Chondrocyte (in vitro differentiated cells): ENCODE results near the gene C14orf180. TPM values are rescaled to one million over a fixed set of nuclear protein-coding genes. Genes with fewer than 3 reads are reported as not detected.

ENCODE experiments used
- DNase-seq: peaks from one replicate; pipeline ENCODE4 v3.0.0; 2021; ENCODE audit warnings: mixed read lengths, low spot score
- H3K27ac Mint-ChIP-seq: one replicate; pipeline ENCODE4 v1.8.0; 2021; ENCODE audit warnings: mild to moderate bottlenecking, moderate library complexity, mixed read lengths; ENCODE audit not compliant: unreplicated experiment
- H3K27me3 Mint-ChIP-seq: 2 replicates; pipeline ENCODE4 v1.8.0; 2021; ENCODE audit warnings: low read depth, mixed read lengths
- H3K36me3 Mint-ChIP-seq: 2 replicates; pipeline ENCODE4 v1.8.0; 2021; ENCODE audit warnings: low read depth, mixed read lengths
- H3K4me1 Mint-ChIP-seq: 2 replicates; pipeline ENCODE4 v1.8.0; 2021; ENCODE audit warnings: low read depth, mild to moderate bottlenecking, mixed read lengths
- H3K4me3 Mint-ChIP-seq: one replicate; pipeline ENCODE4 v1.8.0; 2021; ENCODE audit warnings: mild to moderate bottlenecking, moderate library complexity, mixed read lengths; ENCODE audit not compliant: unreplicated experiment
- H3K9me3 Mint-ChIP-seq: 2 replicates; pipeline ENCODE4 v1.8.0; 2021; ENCODE audit warnings: low read depth, mixed read lengths
- total RNA-seq: library from RNA; stranded (reverse); gene quantifications from 3 replicates; pipeline ENCODE4 v1.2.1, GENCODE V29; 2021
- TF ChIP-seq, protein P1 (sequence below): fragments of 200-600 bp; sonication (generic); IDR thresholded peaks from 2 replicates; pipeline ENCODE4 v1.5.0; 2021; ENCODE audit warnings: antibody characterized with exemption, mild to moderate bottlenecking, moderate library complexity

Gene C14orf180
- total RNA-seq, 1 donor from 2014 or later, result not detected

DNA sequence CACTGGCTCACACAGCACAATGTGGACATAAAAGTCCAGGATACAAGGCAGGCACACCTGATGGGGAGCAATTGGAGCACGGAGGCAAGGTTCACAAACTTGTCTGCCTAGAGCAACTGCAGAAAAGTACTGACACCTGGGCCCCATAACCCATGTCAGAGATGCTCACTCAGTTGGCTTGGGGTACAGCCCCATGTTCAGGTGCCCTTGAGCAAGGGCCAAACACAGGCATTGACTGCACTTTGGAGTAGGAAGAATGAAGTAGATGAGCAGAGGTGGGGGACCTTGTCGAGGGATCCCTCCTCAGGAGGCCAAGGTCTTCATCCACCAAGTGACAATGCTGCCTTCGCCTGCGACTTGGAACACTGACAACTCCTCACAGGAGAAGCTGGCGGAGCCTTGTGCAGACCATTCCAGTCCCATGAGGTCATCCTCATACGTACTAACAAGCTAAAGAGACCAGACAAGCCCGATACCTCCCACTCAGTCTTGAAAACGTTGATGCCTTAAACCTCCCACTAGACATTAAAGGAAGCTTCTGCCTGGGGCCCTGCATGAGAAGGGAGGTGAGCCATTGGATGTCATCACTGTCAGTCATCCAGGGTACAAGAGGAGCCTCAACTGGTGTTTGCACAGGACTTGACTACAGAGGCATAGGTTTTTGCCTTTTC is 42.5 kb upstream of the C14orf180 start:
- no peak overlapping the region for H3K4me3 Mint-ChIP-seq
- peaks cover 18% of the 10 kb centered on the region for H3K27me3 Mint-ChIP-seq
- H3K27ac Mint-ChIP-seq, result no peak overlapping the region
- TF ChIP-seq, protein P1, sequence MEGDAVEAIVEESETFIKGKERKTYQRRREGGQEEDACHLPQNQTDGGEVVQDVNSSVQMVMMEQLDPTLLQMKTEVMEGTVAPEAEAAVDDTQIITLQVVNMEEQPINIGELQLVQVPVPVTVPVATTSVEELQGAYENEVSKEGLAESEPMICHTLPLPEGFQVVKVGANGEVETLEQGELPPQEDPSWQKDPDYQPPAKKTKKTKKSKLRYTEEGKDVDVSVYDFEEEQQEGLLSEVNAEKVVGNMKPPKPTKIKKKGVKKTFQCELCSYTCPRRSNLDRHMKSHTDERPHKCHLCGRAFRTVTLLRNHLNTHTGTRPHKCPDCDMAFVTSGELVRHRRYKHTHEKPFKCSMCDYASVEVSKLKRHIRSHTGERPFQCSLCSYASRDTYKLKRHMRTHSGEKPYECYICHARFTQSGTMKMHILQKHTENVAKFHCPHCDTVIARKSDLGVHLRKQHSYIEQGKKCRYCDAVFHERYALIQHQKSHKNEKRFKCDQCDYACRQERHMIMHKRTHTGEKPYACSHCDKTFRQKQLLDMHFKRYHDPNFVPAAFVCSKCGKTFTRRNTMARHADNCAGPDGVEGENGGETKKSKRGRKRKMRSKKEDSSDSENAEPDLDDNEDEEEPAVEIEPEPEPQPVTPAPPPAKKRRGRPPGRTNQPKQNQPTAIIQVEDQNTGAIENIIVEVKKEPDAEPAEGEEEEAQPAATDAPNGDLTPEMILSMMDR, result no peak
- H3K9me3 Mint-ChIP-seq, result no peaks in the 10 kb centered on the region
- peak; percentile 24 for DNase-seq
- no peaks in the 10 kb centered on the region for H3K36me3 Mint-ChIP-seq
- H3K4me1 Mint-ChIP-seq, result no peaks in the 10 kb centered on the region

DNA sequence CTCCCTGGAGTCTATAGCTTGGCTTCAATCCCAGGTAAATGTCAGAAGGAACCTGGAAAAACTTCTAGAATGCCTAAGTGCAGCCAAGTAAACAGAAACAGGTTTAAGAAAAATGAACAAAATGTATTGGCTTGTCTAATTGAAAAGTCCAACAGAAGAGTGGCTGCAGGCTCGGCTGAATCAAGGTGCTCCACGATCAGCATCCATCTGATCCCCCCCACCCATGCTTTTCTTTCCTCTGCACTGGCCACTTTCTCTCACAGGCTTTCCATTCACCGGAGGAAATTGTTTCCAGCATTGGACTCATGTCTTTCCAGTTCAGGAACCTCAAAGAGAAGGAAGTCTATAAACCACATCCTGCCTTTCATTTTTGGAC is 42.0 kb upstream of the C14orf180 start:
- Mint-ChIP-seq H3K4me1 (no peaks in the 10 kb centered on the region), H3K27me3 (peaks cover 19% of the 10 kb centered on the region), H3K27ac (no peak overlapping the region), H3K9me3 (no peaks in the 10 kb centered on the region), H3K4me3 (no peak overlapping the region), H3K36me3 (no peaks in the 10 kb centered on the region)
- TF ChIP-seq, protein P1, result no peak
- DNase-seq, result peak; percentile 15

DNA sequence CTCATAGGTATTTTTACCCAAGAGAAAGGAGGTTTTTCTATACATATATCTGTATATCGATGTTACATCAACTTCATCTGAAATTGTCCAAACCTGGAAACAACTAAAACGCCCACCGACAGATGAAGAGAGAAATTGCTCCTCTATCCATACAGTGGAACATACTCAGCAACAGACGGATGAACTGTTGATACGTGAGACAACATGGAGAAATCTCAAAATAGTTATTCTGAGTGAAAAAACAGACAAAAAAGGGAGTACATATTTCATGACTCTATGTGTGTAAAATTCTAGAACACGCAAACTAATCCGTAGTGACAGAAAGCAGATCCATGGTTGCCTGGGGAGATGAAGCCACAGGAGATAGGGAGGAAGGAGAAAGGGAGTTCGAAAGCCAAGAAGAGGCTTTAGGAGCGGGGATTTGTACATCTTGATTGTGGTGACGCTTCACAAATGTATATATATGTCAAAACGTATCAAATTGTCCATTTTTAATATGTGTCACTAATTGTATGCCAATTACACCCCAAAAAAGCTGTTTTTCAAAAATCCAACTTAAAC is 37.6 kb upstream of the C14orf180 start:
- Mint-ChIP-seq H3K27ac (no peak overlapping the region), H3K27me3 (peaks cover 42% of the 10 kb centered on the region), H3K36me3 (no peaks in the 10 kb centered on the region), H3K4me3 (no peak overlapping the region), H3K4me1 (no peaks in the 10 kb centered on the region), H3K9me3 (no peaks in the 10 kb centered on the region)
- DNase-seq, result no peak
- TF ChIP-seq, protein P1, result no peak

DNA sequence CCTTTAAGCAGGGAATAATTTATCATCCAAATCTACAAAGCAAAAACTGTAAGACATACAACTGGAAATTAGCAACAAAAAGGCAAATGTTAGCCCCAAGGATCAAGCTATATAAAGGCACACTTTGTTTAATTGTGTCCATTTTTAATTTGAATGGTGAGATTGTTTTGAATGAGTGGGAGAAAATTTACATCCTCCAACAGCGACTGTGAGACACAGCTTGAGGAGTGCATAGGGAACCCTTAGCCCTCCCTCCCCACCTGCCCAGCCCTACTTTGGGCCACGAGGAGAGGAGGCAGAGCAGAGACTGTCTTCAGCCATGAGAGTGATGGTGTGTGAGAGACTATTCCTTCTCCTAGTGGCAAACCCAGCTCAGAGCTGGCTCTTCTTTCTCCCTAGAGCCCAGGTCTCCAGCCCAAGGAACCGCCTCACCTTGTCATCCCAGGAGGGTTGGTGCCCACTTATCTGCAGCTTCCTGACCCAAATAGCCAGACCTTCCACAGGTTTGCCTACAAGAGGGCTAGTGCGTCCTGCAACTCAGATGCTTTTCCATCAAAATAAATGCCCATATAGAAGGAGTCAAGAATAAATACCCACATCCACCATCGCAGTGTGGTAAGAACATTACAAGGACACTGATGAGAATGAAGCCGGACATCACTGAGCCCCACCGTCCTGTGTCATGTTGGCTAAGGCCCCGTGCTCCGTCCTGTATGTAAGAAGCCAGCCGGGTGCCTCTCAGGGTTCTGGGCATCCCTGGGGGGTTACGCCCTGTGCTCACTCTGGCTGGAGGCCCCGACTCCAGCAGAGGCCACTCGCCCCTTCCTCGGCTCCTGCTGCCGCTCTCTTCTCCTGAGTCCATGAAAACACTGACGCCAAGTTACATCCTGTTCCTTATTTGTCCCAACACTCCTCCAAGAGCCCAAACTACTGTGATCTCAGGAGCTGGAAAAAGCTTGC is 36.4 kb upstream of the C14orf180 start:
- Mint-ChIP-seq H3K36me3 (no peaks in the 10 kb centered on the region), H3K27ac (no peak overlapping the region), H3K4me1 (no peaks in the 10 kb centered on the region), H3K4me3 (no peak overlapping the region), H3K9me3 (no peaks in the 10 kb centered on the region), H3K27me3 (peaks cover 41% of the 10 kb centered on the region)
- TF ChIP-seq, protein P1, result no peak
- DNase-seq, result peak; percentile 56

DNA sequence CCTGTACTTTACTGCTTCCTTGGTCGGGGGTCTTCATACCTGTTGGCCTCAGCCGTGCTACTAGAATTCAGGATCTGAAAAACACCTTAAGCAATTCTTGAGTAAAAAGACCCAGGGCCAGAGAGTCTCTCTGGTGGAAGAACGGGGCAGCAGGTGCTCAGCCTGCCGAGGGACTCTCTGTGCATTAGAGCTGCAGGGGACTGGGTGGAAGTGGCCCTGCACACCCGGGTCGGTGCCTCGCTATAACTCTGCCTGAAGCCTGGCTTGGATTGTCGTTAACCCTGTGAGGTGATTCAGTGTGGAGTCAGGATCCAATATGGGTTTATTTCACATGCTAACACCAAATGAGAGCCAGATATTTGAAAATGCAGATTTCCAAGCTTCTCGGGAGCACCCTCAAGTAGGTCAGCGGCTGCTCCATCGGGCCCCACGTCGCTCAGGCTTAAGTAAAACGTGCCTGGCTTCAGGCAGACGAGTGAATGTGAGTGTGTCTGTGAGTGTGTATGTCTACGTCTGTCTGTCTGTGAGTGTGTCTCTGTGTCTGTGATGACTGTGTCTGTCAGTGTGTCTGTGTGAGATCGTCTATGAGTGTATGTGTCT is 35.1 kb upstream of the C14orf180 start:
- no peaks in the 10 kb centered on the region for H3K4me1 Mint-ChIP-seq
- H3K4me3 Mint-ChIP-seq, result no peak overlapping the region
- no peak for DNase-seq
- H3K9me3 Mint-ChIP-seq, result no peaks in the 10 kb centered on the region
- H3K36me3 Mint-ChIP-seq, result no peaks in the 10 kb centered on the region
- H3K27ac Mint-ChIP-seq, result no peak overlapping the region
- TF ChIP-seq, protein P1, result no peak
- peaks cover 41% of the 10 kb centered on the region for H3K27me3 Mint-ChIP-seq
